Brain pericyte (primary cell): ENCODE measurements around the gene LRRC3C.

Experiments used
- DNase-seq: peaks from one replicate; pipeline ENCODE4 v3.0.0-alpha.2; 2012; ENCODE audit warnings: low read depth, low spot score

LRRC3C gene

GRCh38 chr17:39974433-39974832 is 46.9 kb downstream of the LRRC3C start:
- DNase-seq = no peak

GRCh38 chr17:39975801-39976200 is 48.3 kb downstream of the LRRC3C start:
- no peak for DNase-seq

DNA sequence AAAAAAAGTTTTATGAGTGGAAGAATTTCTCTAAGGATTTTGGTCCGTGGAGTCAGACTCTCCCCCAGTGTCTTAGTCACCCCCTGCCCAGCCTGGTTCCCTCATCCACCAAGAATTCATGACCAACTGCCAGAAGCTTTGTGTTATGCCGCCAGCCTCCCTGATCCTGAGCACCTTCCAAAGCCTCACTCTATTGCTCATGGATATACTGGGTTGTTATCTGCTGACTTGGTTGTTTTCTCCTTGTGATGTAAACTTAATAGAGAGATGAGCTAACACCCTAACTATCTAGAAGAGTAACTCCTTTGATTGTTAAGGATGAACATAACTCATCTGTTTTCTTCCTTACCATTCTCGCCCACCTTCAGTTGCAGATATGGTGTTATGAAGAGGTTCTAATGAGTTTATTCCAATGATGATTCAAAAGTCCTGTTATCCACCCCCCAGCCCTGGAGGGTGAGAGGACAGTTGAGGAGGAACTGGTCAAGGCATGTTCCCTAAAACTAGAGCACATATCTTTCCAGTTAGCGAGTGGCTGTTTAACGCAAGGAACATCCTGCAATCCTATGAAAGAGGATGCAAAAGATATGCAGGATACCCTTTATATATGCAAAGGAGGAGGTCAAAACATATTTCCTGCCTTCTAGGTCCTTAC is 51.6 kb downstream of the LRRC3C start:
- no peak for DNase-seq

- no peak for DNase-seq
Measured at GRCh38 chr17:39979893-39980350, 52.4 kb downstream of the LRRC3C start.

DNA sequence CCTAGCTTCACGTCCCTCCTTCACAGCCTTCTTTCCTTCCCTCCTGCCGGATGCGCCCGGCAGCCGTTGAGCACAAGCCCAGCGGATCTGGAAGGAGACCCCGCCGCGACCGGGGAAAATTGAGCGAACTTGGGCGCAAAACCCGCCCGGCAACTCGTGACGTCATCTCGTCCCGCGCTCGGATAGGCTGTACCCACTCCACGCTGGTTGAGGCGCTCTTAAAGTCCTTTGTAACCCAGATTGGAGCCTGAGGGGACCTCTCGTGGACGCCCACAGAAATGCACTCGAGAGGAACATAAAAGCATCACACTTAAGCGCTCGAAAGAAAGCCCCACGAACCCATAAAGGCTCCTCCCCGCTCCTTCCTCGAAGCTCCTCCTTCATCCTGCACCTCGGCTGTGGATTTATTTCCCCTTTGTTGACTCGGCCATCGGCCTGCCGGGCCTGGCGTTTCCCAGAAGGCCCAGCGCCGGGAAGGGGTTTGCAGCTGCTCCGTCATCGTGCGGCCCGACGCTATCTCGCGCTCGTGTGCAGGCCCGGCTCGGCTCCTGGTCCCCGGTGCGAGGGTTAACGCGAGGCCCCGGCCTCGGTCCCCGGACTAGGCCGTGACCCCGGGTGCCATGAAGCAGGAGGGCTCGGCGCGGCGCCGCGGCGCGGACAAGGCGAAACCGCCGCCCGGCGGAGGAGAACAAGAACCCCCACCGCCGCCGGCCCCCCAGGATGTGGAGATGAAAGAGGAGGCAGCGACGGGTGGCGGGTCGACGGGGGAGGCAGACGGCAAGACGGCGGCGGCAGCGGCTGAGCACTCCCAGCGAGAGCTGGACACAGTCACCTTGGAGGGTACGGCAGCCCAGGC is 53.0 kb downstream of the LRRC3C start, which contains the start of gene PSMD3:
TSS of gene PSMD3 (plus strand) at position 457 of the 856 bp plus-strand sequence. CDS start at position 621, 164 bp downstream.
- peak; percentile 99 for DNase-seq

DNA sequence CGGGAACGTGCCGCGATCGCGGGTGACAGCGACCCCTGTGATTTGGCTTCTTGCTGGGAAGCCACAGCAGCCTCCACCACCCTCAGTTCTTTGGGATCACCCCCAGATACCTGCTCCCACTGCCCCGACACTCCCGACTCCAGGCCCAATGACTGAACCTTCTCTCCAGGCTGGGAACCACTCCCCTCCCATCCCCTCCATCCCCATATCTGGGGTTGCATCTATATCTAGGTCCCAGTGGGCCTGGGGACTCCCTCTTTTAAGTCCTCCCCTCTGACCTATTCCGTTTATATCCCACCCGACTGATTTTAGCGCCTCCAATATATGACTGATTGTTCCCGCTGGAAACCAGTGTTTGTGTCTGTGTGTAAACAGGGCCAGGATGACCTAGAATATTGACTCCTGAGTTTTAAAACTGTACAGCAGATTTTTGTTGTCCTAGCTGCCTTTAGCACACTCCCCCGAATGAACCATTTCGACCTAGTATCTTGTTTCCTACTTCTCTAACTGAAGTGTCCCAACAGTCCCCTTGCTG is 53.7 kb downstream of the LRRC3C start:
- no peak for DNase-seq

DNA sequence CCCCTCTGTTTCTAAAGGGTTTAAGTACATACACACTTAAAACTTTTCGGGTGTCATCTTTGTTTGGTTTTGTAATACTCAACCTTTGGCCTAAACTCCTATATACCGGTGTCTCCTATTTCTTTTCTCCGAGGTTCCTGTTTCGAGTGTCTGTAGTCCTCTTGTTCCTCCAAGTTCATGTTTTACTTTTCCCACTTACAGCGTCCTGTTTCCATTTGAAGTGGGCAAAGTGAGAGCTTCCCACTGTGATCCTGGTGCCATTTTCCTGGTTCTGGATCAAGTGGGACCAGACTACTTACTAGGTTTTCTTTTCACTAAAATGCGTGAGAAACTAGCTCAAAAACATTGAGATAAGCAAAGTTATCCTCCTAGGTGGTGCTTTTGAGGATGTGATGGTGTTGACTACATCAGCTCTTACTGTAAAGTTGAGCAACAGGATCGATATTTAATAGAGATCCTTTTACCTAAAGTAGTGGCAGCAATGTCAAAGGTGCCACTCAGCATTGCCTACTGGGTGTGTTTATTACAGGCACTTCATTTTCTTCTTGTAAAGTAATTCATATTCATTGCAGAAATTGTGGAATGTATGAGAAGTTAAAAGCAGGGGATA is 54.3 kb downstream of the LRRC3C start:
- no peak for DNase-seq

GRCh38 chr17:39988206-39988810 is 60.8 kb downstream of the LRRC3C start:
- no peak for DNase-seq

GRCh38 chr17:39994448-39994847 is 66.9 kb downstream of the LRRC3C start:
- DNase-seq = no peak
